Left ventricle myocardium superior (tissue), 1 donor: ENCODE data around the gene GAPDHS. TPM values are rescaled to one million over a fixed set of nuclear protein-coding genes. Genes with fewer than 3 reads are reported as not detected.

Experiments
- ATAC-seq: fragments of 200-7000 bp; cut with Tn5 transposase; one replicate; pipeline ENCODE4 v1.9.1; 2020; ENCODE audit warnings: mild to moderate bottlenecking, moderate library complexity
- DNase-seq: peaks from one replicate; pipeline ENCODE4 v3.0.0-alpha.2; 2020
- intact Hi-C: fragments of 100-400 bp; cut with micrococcal nuclease; formaldehyde crosslinking; loops from one replicate; pipeline ENCODE4 v1.11.0; 2022
- total RNA-seq: library from RNA; stranded (reverse); fragmentation: NEBNext Ultra II Directional; extraction: Animal tissue kit (Norgen Biotek cat#: 25700); gene quantifications from one replicate; pipeline ENCODE4 v1.2.1, GENCODE V29; 2021
- donor health status: DM: no; HTN: yes; CAD: no; lungs with severe emphysema.

The GAPDHS gene
- total RNA-seq, 1 donor from 2014 or later: not detected

GRCh38 chr19:35529241-35530218 is 3.7 kb upstream of the GAPDHS start:
- ATAC-seq (no peak), DNase-seq (no peak)
- intact Hi-C loops: no loop called here

- DNase-seq: no peak
- intact Hi-C loops: no loop called here
- ATAC-seq: no peak
Measured at GRCh38 chr19:35531291-35531690, 2.0 kb upstream of the GAPDHS start.

- DNase-seq (peak; percentile 58), ATAC-seq (peak; percentile 59)
- intact Hi-C loops: no loop called here
Measured at GRCh38 chr19:35533822-35534392, 651 bp downstream of the GAPDHS start.

GRCh38 chr19:35534803-35535480 is 1.7 kb downstream of the GAPDHS start:
- intact Hi-C loops: no loop called here
- ATAC-seq: no peak
- DNase-seq: no peak

- DNase-seq (no peak), ATAC-seq (no peak)
- intact Hi-C loops: no loop called here
Measured at GRCh38 chr19:35539314-35539713, 6.1 kb downstream of the GAPDHS start.

GRCh38 chr19:35539850-35540249 is 6.6 kb downstream of the GAPDHS start:
- DNase-seq (no peak), ATAC-seq (no peak)
- intact Hi-C loops: no loop called here

GRCh38 chr19:35540356-35540927 is 7.2 kb downstream of the GAPDHS start:
- ATAC-seq: no peak
- intact Hi-C loops: no loop called here
- no peak for DNase-seq

- no peak for ATAC-seq
- DNase-seq: no peak
- intact Hi-C loops: no loop called here
Measured at GRCh38 chr19:35542209-35542608, 9.0 kb downstream of the GAPDHS start.

GRCh38 chr19:35543280-35544109 is 10.2 kb downstream of the GAPDHS start:
- ATAC-seq: no peak
- intact Hi-C loops: no loop called here
- DNase-seq: no peak

GRCh38 chr19:35544110-35544802 is 11.0 kb downstream of the GAPDHS start:
- DNase-seq (no peak), ATAC-seq (no peak)
- intact Hi-C loops: no loop called here

GRCh38 chr19:35545001-35545854 is 12.0 kb downstream of the GAPDHS start, which contains the start of gene TMEM147:
TSS of gene TMEM147 (plus strand) at chr19:35545626. CDS start at chr19:35545740, 114 bp downstream.
- intact Hi-C loops: no loop called here
- ATAC-seq: peak; percentile 99

GRCh38 chr19:35545855-35546381 is 12.7 kb downstream of the GAPDHS start:
- ATAC-seq (peak; percentile 56), DNase-seq (peak; percentile 54)
- intact Hi-C loops: no loop called here

More at GRCh38 chr19:35545001-35545854, 12.0 kb downstream of the GAPDHS start, which contains the start of gene TMEM147:
- DNase-seq: peak; percentile 98

GRCh38 chr19:35546532-35546931 is 13.3 kb downstream of the GAPDHS start:
- intact Hi-C loops: no loop called here
- DNase-seq (no peak), ATAC-seq (no peak)

GRCh38 chr19:35549174-35549788 is 16.0 kb downstream of the GAPDHS start:
- DNase-seq (no peak), ATAC-seq (no peak)
- intact Hi-C loops: no loop called here

- DNase-seq: no peak
- intact Hi-C loops: no loop called here
Measured at GRCh38 chr19:35549879-35550523, 16.7 kb downstream of the GAPDHS start.

More at GRCh38 chr19:35549879-35550523, 16.7 kb downstream of the GAPDHS start:
- ATAC-seq: no peak
